Kidney capillary endothelial cell (primary cell): ENCODE results near the gene TMOD3.

Source experiments
- DNase-seq: peaks from one replicate; pipeline ENCODE4 v3.0.0-alpha.2; 2018; ENCODE audit warnings: low spot score

TMOD3 gene

DNA sequence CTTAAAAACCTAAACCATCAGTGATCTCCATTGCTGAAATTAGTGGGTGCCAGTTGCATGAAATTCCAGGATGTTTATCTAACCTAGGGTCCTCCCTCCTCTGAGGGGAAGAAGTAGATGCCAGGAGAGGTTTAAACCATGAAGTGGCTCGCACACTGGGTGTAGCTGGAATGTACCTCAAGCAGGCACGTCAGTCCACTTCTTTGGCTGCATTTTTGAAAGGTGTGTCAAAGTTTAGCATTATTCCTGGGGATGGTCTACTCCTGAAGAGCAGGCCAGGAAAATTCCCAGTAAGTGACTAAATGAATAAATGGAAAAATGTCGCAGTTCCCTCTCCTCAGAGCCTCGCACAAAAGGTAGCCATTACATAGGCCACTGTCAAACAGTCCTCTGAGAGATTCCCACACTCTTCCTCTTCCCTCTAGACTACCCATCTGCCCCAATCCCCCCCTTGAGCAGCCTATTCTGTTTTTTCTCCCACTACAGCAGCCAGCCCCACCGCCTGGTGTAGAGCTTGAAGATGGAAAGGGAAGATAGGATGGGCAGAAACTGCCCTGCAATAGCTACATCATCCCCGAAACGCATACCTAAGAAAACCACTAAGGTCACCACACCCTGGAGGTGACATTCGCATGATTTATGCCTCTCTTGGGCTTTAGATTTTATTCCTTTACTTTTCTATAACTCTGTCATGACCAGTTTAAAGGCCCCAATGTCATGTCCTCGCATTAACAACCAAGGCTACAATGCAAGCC is 655 bp upstream of the TMOD3 start:
- no peak for DNase-seq

DNA sequence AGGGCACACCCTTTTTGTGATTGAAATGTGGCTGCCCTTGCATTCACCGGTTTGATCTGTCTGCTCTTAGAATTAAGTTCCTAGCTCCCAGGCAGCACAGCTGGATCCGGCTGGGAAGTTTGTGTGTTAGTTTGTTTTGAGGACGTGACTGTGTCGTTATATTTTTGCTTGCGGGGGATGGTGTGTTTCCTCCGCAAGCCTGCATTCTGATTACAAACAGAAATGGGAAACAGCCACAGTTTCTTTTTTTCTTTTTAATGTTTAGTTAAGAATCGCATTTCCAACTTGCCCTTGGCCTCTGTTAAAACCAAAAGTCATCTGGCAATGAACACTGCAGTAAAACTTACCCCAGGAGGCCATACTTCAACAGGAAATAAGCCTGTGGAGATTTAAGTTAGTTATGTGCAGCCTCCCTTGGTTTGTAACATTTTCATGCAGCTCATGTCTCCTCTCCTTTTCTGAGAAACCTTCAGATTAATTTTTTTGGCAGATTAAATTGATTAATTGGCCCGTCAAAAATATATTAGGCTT is 888 bp downstream of the TMOD3 start:
- DNase-seq: peak; percentile 41

DNA sequence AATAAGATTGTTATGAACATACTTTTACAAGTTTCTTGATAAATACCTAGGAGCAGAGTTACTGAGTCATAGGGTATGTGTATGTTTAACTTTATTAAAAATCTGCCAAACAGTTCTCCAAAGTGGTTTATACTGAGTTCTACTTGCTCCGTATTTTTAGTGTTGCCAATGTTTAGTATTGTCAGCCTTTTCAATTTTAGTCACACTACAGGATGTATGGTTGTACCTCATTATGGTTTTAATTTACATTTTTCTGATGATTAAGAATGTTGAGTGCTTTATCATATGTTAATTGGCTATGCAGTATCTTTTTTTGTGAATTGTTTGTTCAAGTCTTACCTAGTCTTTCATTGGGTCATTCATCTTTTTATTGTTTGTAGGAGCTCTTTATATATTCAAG is 4.3 kb downstream of the TMOD3 start:
- DNase-seq: no peak

DNA sequence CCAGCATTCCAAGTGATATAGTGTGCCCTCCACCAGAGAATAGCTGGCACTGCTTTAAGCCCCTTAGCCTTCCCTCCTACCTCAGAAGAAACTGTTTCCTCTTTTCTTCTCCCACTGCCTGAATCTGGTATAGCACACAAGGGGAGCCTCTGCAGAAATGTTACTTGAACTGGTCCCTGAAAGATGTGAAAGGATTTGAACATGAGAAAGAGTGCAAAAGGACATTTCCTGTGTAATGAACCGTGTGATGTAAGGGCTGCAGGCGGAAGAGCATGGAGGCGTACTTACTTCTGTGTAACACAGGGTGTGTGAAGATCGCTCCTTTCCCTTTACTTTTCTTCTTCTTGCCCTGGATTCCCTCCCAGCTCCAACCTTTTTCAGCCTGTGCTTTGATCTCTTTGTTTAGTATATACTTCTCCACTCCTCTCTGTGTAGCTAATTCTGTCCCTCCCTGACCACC is 8.4 kb downstream of the TMOD3 start:
- no peak for DNase-seq

DNA sequence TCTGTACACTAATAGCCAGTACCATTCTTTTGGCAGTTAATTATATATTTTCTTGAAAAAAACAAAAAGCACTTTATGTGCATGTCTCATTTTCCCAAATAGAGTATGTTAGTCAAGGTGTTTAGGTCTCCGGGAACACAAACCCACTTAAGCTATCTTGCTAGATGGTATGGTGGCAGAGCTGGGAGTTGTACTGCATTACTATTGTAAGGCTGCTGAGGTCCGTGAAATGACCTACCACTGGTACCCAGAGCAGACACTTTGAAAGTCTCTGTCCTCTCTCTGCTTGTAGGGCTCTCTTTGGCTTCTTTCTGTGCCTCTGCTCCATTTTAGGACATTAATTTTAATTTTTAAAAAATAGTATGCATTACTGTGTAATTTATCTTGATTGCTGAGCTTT is 8.8 kb downstream of the TMOD3 start:
- no peak for DNase-seq

DNA sequence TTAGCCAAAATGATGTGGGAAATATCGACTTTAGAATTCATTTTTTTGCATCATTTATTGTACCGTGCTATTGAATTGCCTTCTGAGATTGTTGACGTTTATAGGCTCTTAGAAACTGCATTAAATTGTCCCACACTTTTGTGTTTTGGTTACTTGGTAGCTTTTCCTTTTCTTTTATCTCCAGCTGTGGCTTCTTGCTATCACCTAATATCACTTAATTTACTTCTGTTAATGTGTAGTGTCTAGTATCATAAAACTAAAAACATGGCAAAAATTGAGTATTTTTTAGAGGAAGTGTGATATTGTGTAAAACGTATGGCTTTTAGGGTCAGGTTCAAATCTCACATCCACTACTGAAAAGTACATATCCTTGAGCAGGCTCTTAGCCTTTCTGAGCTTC is 11.2 kb downstream of the TMOD3 start:
- DNase-seq: no peak

DNA sequence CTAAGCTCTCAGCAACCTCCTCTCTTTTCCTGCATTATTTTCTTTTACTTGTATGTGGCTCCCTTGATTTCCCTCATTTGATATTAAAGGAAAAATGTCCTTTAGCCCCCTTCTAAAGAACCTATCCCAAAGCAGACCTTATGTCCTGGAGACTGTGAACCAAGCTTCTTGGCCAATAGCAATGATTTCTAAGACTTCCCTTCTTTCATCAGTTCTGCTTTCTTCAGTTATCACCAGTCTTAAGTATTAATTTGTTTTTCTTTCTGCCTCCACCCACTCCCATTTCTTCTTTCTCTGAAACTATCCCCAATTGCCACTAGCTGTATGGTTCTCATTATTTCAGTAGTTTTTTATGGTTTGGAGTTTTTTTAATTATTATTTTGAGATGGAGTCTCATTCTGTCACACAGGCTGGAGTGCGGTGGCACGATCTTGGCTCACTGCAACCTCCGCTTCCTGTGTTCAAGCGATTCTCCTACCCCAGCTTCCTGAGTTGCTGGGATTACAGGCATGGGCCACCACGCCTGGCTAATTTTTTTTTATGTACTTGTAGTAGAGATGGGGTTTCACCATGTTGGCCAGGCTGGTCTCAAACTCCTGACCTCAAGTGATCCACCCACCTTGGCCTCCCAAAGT is 12.1 kb downstream of the TMOD3 start:
- DNase-seq: peak; percentile 38

DNA sequence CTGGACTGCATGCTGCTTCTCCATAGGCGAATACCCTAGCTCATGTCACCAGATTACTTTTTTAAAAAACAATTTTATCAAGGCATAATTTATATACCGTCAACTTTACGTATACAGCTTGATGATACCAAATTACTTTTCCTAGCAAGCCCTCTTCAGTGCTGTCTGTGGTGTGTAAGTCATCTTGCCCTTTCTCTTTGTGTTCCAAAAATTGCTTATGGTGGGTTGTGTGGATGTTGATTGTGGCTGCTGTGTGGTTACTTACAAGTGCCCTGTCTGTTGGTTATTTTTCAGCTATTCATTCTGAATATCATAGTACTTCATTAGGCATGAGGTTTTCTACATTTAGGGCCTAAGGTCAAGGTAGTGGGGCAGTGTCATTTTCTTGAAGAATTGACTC is 12.8 kb downstream of the TMOD3 start:
- DNase-seq: no peak

DNA sequence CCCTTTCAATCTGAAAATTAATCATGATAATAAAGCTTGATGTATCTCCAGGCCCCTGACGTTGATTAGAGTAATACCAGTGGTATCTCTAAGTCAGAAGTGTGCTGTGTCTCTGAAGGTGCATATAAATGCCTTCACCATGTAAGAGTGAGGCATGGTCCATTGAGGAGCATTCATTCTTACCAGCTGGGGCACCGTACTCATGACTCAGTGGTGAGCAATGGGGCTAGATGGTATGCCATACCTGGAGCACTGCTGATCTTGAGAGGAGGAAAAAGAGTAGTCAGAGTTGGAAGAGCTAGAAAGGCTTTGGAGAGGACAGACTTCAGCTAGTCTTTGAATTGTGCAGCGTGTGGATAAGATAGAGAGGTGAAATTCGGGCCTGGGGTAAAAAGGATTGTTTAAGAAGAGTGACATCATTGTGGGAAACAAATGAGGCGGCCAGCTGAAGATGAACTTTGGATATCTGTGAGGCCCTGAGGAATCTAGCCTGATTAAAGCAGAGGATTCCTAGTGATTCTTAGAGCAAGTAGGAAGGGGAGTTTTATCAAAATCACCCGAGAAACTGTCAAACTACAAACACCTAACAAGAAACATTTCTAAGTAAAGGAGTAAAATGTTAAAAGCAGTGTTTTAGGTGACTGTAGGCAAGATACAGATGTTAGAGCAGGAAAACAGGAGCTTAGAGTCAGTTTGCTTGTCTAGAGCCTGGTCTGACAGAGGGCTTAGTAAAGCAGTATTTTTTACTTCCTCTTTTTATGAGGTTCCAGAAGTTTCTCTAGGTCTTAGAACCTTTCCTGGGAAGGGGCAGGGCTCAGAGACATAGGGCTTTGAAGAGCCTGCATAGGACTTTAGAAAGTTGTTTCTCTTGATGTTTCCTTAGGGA is 13.6 kb downstream of the TMOD3 start:
- peak; percentile 49 for DNase-seq

DNA sequence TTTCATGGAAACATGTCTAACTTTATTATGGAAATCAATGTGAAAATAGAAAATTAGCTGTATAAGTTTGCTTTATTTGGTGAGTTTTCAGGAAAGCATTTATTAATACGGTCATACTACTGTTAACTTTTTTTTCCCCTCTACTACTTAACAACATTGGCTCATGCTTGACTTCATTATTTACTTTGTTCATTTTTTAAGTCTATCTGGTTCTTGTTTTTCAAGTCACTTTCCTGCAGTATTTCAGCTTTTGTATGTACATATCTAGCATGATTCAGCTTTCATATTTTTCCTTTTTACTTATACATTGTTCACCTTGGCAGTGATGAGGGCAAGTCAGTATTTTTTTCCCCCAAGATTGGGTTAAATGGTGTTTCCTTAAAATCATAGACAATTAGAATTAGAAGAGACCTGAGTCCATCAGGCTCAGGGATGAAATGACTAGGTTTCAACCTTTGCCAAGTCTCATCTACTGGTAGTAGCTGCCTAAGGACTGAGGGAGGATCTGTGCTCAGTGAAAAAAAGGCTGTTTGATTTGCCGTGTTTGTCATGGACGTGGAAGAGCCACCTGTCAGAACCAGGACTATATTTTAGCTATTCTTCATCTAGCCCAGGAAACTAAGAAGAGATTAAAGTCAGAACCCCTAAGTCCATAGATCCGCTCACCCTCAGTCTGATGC is 15.4 kb downstream of the TMOD3 start:
- no peak for DNase-seq

DNA sequence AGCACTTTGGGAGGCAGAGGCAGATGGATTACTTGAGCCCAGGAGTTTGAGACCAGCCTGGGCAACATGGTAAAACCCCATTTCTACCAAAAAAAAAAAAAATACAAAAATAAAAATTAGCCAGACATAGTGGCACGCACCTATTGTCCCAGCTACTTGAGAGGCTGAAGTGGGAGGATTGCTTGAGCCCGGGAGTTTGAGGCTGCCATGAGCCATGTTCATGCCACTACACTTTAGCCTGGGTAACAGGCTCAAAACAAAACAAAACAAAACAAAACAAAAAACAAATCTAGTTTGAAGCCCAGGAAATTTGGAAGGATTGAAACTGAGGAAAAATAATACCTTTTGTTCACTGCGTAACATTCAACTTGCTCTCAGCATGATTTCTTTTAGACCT is 16.6 kb downstream of the TMOD3 start:
- no peak for DNase-seq

DNA sequence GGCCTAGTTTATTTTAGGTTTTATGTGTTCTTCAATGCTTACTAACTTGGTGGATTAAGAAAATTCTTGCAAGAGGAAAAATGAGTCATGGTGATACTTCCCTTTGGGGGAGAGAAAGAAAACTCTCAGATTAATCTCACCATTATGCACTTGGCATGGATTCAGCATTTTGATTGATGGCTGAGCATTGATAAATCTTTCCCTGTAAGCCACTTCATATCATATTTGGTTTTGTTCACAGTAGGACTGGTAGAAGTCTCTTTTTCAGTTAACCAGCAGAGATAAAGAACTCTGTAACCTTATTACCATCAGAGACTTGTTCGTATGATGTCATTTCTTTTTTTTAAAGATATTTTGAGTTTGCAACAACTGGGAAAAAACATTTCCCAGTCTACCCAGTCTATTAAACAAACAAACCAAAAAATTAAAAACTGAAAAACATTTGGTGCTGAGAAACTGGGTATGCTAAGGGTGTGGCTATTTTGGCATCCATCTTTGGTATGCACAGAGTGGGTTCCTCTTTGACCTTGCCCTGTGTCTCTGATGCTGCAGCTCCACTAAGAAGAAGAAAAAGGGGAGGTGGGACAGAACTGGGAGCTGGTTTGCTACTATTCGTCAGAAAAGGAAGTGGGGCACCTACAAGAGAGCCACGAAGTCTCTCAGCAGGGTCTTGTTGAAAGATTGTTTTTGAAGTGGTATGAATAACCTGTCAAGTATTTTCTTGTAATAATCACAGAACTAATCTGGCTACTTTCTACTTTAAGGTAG is 17.2 kb downstream of the TMOD3 start:
- peak; percentile 72 for DNase-seq

DNA sequence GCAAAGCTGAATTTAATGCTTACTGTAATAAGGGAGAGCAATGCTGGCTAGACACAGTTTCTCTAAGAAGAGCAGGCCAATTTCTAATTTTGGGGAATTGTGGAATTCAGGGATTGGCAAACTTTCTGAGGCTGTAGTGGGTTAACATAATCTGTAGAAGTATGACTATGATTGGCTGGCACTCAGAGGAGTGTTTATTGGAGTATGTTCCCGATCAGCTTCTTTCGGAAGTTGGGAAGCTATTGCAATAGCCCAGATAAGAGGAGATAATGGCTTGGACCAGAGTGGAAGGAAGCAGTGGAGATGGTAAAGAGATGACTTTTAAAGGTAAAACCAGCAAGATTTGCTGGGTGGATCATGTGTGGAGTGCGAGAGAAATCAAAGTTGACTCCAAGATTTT is 19.4 kb downstream of the TMOD3 start:
- DNase-seq: no peak

DNA sequence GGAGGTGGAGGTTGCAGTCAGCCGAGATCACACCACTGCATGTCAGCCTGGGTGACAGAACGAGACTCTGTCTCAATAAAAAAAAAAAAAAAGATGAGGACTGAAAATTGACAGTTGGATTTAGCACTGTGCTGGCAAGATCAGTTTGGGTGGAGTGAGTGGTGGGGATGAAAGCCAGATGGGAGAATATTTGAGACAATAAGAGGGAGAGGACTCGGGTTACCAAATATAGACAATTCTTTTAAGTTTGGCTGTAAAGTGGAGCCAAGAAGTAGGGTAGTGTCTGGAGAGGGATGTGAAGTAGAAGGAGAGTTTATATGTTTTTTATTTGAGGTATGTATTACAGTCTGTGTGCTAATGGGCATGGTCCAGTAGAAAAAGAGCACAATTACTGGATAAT is 20.4 kb downstream of the TMOD3 start:
- DNase-seq: no peak

DNA sequence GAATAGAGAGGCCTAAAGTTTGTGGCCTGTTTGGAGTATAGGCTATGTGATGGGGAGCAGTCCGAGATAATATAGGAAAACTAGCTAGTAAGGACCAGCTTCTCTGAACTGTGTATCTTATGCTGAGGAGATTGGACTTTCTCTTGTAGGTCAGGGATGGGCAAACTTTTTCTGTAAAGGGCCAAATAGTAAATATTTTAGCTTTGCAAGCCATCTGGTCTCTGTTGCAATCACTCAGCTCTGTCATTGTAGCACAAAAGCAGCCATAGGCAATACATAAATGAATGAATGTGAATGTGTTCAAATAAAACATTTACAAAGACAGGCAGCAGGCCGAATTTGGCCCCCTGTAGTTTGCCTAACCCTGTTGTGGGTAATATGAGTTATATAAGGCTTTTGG is 24.5 kb downstream of the TMOD3 start:
- no peak for DNase-seq

DNA sequence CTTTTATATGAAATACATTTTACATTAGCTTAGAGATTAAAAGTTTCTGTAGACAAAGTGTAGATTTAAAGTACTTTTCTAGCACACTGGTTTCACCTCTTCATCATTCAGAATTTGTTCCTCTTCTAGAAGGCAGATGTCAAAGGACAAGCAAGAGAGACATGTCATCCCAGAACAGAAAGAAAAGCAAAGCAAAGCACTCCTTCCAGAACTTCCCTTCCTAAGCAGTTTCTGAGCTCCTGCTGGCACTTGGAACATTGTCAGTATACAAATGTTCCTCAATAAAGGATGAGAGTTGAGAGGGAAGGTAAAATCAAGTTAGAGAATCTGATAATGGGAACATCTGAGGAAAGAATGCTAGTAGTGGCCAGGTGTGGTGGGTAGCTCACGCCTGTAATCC is 26.2 kb downstream of the TMOD3 start:
- no peak for DNase-seq

DNA sequence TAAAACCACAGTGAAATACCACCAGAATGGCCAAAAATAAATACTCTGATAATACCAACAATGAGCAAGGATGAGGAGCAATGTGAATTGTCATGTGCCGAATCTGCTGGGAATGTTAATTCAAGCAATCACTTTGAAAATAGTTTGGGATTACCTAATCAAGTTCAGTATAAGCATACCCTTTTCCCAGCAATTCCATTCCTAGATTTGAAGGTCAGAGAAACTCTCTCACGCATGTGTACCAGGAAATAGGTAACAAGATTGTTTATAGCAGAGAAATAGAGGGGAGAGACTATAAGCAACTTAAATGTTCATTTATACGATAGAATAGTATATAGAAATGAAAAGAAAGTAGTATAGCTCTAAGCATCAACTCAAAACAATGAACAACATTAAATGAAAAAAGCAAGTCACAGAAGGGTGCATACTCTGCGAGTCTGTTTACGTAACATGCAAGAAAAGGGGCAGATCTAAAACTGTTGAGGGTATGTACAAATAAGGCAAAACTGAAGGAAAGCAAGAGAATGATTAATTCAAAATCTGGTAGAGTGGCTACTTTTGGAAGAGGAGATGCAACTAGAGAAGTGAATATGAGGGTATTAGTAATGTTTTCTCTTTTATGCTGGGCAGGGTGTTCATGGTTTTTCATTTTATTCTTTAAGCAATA is 27.4 kb downstream of the TMOD3 start:
- no peak for DNase-seq

DNA sequence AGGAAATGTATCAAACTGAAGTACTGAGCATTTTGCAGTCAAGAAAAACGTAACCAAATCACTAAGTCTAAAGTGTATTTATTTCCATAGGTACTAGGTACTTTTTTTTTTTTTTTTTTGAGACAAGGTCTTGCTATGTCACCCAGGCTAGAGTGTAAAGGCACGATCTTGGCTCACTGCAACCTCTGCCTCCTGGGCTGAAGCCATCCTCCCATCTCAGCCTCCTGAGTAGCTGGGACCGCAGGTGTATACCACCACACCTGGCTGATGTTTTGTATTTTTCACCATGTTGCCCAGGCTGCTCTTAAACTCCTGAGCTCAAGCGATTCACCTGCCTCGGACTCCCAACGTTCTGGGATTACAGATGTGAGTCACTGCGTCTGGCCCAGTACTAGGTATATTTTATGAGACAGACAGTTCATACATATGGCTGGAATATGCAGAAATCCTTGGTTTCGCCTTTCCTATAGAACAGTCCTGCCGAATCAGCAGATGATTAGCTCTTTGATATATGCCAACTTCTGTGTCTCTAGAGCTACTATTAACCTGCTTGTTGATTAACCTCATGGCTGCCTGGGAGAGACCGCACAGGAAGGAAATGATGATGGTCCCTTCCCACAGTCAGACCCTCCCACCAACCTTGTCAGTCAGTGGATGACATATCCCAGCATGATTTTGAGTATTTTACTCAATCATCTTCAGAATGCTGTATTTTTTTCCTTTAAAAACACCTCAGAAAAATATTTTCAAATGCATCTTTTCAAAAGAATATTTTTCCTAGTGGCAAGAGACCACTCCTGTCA is 32.3 kb downstream of the TMOD3 start:
- peak; percentile 59 for DNase-seq

DNA sequence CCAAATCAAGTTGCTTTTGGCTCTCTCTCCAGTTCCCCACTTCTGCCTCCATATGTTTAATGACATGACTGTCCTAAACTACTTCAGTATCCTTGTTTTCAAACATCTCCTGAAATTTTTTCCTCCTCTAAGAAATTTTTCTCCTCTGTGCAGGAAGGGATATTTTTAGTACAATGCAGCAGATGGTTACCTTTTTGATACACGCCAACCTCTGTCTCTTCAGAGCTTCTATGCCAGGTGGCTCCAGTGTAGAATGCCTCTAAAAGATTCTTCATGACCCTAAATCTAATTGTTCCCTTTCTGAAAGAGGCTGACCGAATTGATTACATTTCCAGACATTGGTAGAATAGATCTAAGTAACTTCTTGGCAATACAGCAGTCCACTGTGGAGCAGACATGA is 33.7 kb downstream of the TMOD3 start:
- no peak for DNase-seq
